ENCODE measurements around the gene MED12L.

The MED12L gene

GRCh38 chr3:151328298-151328995 is 243.0 kb downstream of the MED12L start:
- Histone ChIP-seq H3K4me2 (ENCODE audit: low read depth, low read length) (no peak overlapping the region), H2AFZ (ENCODE audit: low read length) (no peak overlapping the region), H4K20me1 (ENCODE audit: insufficient read depth, low read length) (no peaks in the 10 kb centered on the region), H3K4me3 (ENCODE audit: low read length) (no peak overlapping the region), H3K27me3 (replicated peaks; ENCODE audit: insufficient read depth, low read length) (no peaks in the 10 kb centered on the region), H3F3A (ENCODE audit: insufficient read depth, low read length) (no peaks in the 10 kb centered on the region), H3K36me3 (replicated peaks; ENCODE audit: insufficient read depth, low read length) (no peaks in the 10 kb centered on the region), H3K27ac (ENCODE audit: low read length) (no peak overlapping the region), H3K79me2 (ENCODE audit: low read length) (no peaks in the 10 kb centered on the region), H3K9me2 (replicated peaks; ENCODE audit: insufficient read depth, low read length) (no peaks in the 10 kb centered on the region), H3K4me1 (ENCODE audit: low read length) (no peaks in the 10 kb centered on the region), H3K9ac (ENCODE audit: low read length) (no peak overlapping the region), H3K9me3 (replicated peaks; ENCODE audit: insufficient read depth, low read length) (no peaks in the 10 kb centered on the region)
- TF ChIP-seq EZH2phosphoT487 (IDR thresholded peaks at IDR 0.05; ENCODE audit: low read length) (no peak), CTCF (IDR thresholded peaks at IDR 0.05; ENCODE audit: low read length) (no peak), EZH2 (optimal IDR thresholded peaks at IDR 0.05; ENCODE audit: low read depth, low read length) (no peak)
- DNase-seq, result no peak

GRCh38 chr3:151329363-151329762 is 243.9 kb downstream of the MED12L start, which contains the start of gene P2RY13:
TSS of gene P2RY13 (minus strand) at chr3:151329549. CDS start at chr3:151329528, 21 bp downstream.
- Histone ChIP-seq H2AFZ (ENCODE audit: low read length) (no peak within 1 kb of the TSS), H3K27ac (ENCODE audit: low read length) (no peak within 1 kb of the TSS), H3K4me1 (ENCODE audit: low read length) (no peaks in the 10 kb centered on the region), H3K4me2 (ENCODE audit: low read depth, low read length) (no peak within 1 kb of the TSS), H3K9ac (ENCODE audit: low read length) (no peak within 1 kb of the TSS), H3F3A (ENCODE audit: insufficient read depth, low read length) (no peaks in the 10 kb centered on the region), H3K27me3 (replicated peaks; ENCODE audit: insufficient read depth, low read length) (no peaks in the 10 kb centered on the region), H3K36me3 (replicated peaks; ENCODE audit: insufficient read depth, low read length) (no peaks in the 10 kb centered on the region), H3K4me3 (ENCODE audit: low read length) (no peak within 1 kb of the TSS), H3K9me3 (replicated peaks; ENCODE audit: insufficient read depth, low read length) (no peaks in the 10 kb centered on the region), H3K9me2 (replicated peaks; ENCODE audit: insufficient read depth, low read length) (no peaks in the 10 kb centered on the region), H4K20me1 (ENCODE audit: insufficient read depth, low read length) (no peaks in the 10 kb centered on the region), H3K79me2 (ENCODE audit: low read length) (no peaks in the 10 kb centered on the region)
- TF ChIP-seq CTCF (IDR thresholded peaks at IDR 0.05; ENCODE audit: low read length) (no peak), EZH2phosphoT487 (IDR thresholded peaks at IDR 0.05; ENCODE audit: low read length) (no peak), EZH2 (optimal IDR thresholded peaks at IDR 0.05; ENCODE audit: low read depth, low read length) (no peak)
- no peak for DNase-seq

- no peak overlapping the region for H3K9ac ChIP-seq (ENCODE audit: low read length)
- no peak overlapping the region for H3K4me3 ChIP-seq (ENCODE audit: low read length)
- H3K27me3 ChIP-seq (replicated peaks; ENCODE audit: insufficient read depth, low read length), result no peaks in the 10 kb centered on the region
- H3F3A ChIP-seq (ENCODE audit: insufficient read depth, low read length), result no peaks in the 10 kb centered on the region
- no peaks in the 10 kb centered on the region for H4K20me1 ChIP-seq (ENCODE audit: insufficient read depth, low read length)
- no peaks in the 10 kb centered on the region for H3K9me2 ChIP-seq (replicated peaks; ENCODE audit: insufficient read depth, low read length)
- DNase-seq, result no peak
- H3K9me3 ChIP-seq (replicated peaks; ENCODE audit: insufficient read depth, low read length), result no peaks in the 10 kb centered on the region
- H3K27ac ChIP-seq (ENCODE audit: low read length), result no peak overlapping the region
- TF ChIP-seq EZH2phosphoT487 (IDR thresholded peaks at IDR 0.05; ENCODE audit: low read length) (no peak), EZH2 (optimal IDR thresholded peaks at IDR 0.05; ENCODE audit: low read depth, low read length) (no peak), CTCF (IDR thresholded peaks at IDR 0.05; ENCODE audit: low read length) (no peak)
- no peaks in the 10 kb centered on the region for H3K36me3 ChIP-seq (replicated peaks; ENCODE audit: insufficient read depth, low read length)
- H3K4me1 ChIP-seq (ENCODE audit: low read length), result no peaks in the 10 kb centered on the region
- H3K4me2 ChIP-seq (ENCODE audit: low read depth, low read length), result no peak overlapping the region
- H3K79me2 ChIP-seq (ENCODE audit: low read length), result no peaks in the 10 kb centered on the region
- no peak overlapping the region for H2AFZ ChIP-seq (ENCODE audit: low read length)
Observed at GRCh38 chr3:151330379-151330778, 244.9 kb downstream of the MED12L start.
